GM12878 (cell line): Measurements from ENCODE around the gene TUBAL3. TPM values are rescaled to one million over a fixed set of nuclear protein-coding genes. Genes with fewer than 3 reads are reported as not detected.

Experiments
- ATAC-seq: fragments of 200-7000 bp; cut with Tn5 transposase; 3 replicates; pipeline ENCODE4 v1.9.1; 2020; ENCODE audit warnings: mild to moderate bottlenecking, moderate library complexity
- BruUV-seq: library from RNA; stranded (reverse); fragments of 400-500 nt; replicated peaks from 2 replicates; lab custom pipeline; 2021; lab: Mats Ljungman, UMichigan
- CTCF ChIA-PET: fragments of 300-600 bp; sonication (Branson Sonifier 250); formaldehyde crosslinking; extraction: SDS; loops from one replicate; lab custom pipeline; 2021; ENCODE audit warnings: inconsistent platforms; lab: Yijun Ruan, JAX
- POLR2A ChIA-PET: fragments of 350-600 bp; formaldehyde crosslinking; extraction: SDS; loops from one replicate; lab custom pipeline; 2021; ENCODE audit warnings: inconsistent platforms; lab: Charles Lee
- RAD21 ChIA-PET: fragments of 300-600 bp; sonication (Branson Sonifier 250); formaldehyde crosslinking; loops from one replicate; lab custom pipeline; 2023; ENCODE audit warnings: antibody characterized with exemption; ENCODE audit not compliant: unreplicated experiment; lab: Charles Lee
- SMC1A ChIA-PET: fragments of 300-600 bp; sonication (Branson Sonifier 250); formaldehyde crosslinking; loops from one replicate; lab custom pipeline; 2023; ENCODE audit not compliant: unreplicated experiment, uncharacterized antibody; lab: Charles Lee
- DNase-seq: peaks from one replicate; pipeline ENCODE4 v3.0.0-alpha.2; 2011; ENCODE audit warnings: low read depth, low spot score
- FAIRE-seq: peaks from 3 replicates; lab custom pipeline; 2011; peaks lifted over from hg19 to GRCh38; lab: Jason Lieb, UNC
- H2AFZ ChIP-seq: 2 replicates; pipeline ENCODE4 v1.6.0; 2011; ENCODE audit warnings: low read depth, low read length, control low read depth; ENCODE audit not compliant: control insufficient read depth
- H3K27ac ChIP-seq: 2 replicates; pipeline ENCODE4 v1.5.1; 2011; ENCODE audit warnings: control low read depth; ENCODE audit not compliant: control insufficient read depth, insufficient read depth
- H3K27me3 ChIP-seq, 2 experiments: replicated peaks in 1 of 2; 2 replicates each; pipeline versions ENCODE4 v1.6.0 to v1.6.1; 2011; ENCODE audit warnings: low read length in 1 of 2; ENCODE audit not compliant: control insufficient read depth in 2 of 2, insufficient read depth in 2 of 2
- H3K36me3 ChIP-seq, 2 experiments: 2 replicates each; pipeline ENCODE4 v1.5.1; 2011; ENCODE audit warnings: low read length in 1 of 2; ENCODE audit not compliant: control insufficient read depth in 2 of 2, insufficient read depth in 2 of 2
- H3K4me1 ChIP-seq: 2 replicates; pipeline ENCODE4 v1.6.1; 2011; ENCODE audit warnings: mild to moderate bottlenecking, low read length, moderate library complexity, mixed read lengths; ENCODE audit not compliant: control insufficient read depth, insufficient read depth
- H3K4me2 ChIP-seq: 2 replicates; pipeline ENCODE4 v1.6.0; 2011; ENCODE audit warnings: control low read depth; ENCODE audit not compliant: control insufficient read depth, insufficient read depth
- H3K4me3 ChIP-seq: fragments of 200-600 bp; sonication (generic); 2 replicates; pipeline ENCODE4 v1.5.1; 2016
- H3K79me2 ChIP-seq: 2 replicates; pipeline ENCODE4 v1.6.0; 2011; ENCODE audit warnings: low read length; ENCODE audit not compliant: control insufficient read depth, insufficient read depth
- H3K9ac ChIP-seq: 2 replicates; pipeline ENCODE4 v1.8.0; 2011; ENCODE audit warnings: low read length, control low read depth, mixed read lengths; ENCODE audit not compliant: control insufficient read depth, insufficient read depth
- H3K9me3 ChIP-seq: replicated peaks from 3 replicates; pipeline ENCODE4 v1.5.1; 2011; ENCODE audit warnings: mild to moderate bottlenecking, low read length; ENCODE audit not compliant: control insufficient read depth, insufficient read depth
- H4K20me1 ChIP-seq: 2 replicates; pipeline ENCODE4 v1.6.0; 2011; ENCODE audit not compliant: control insufficient read depth, insufficient read depth
- EZH2 ChIP-seq: IDR thresholded peaks from 2 replicates; pipeline ENCODE4 v1.6.1; 2012; ENCODE audit warnings: low read depth, mild to moderate bottlenecking, control low read depth, inconsistent platforms, low read length, borderline replicate concordance; ENCODE audit not compliant: control insufficient read depth
- NR2C1 ChIP-seq: fragments of 450-650 bp; IDR thresholded peaks from 2 replicates; pipeline ENCODE4 v1.6.1; 2017; ENCODE audit warnings: antibody characterized with exemption, mild to moderate bottlenecking, moderate library complexity
- RAD21 ChIP-seq: IDR thresholded peaks from 2 replicates; pipeline ENCODE4 v1.6.1; 2011; ENCODE audit warnings: mild to moderate bottlenecking, low read depth, low read length, moderate library complexity; ENCODE audit not compliant: insufficient read depth
- RFX5 ChIP-seq: IDR thresholded peaks from 2 replicates; pipeline ENCODE4 v1.6.1; 2011; ENCODE audit warnings: low read depth, low read length, improper control_type of control experiment
- TBL1XR1 ChIP-seq: IDR thresholded peaks from 2 replicates; pipeline ENCODE4 v1.6.1; 2012; ENCODE audit warnings: low read depth, low read length, improper control_type of control experiment
- YY1 ChIP-seq: IDR thresholded peaks from 2 replicates; pipeline ENCODE4 v1.6.1; 2011; ENCODE audit warnings: low read depth, mild to moderate bottlenecking, low read length
- ZBTB40 ChIP-seq: fragments of 450-650 bp; IDR thresholded peaks from 2 replicates; pipeline ENCODE4 v1.6.1; 2016; ENCODE audit warnings: mild to moderate bottlenecking, moderate library complexity, borderline replicate concordance
- WGBS: methylation state at CpG from one replicate; pipeline ENCODE4 v1.1.6; 2016; ENCODE audit warnings: low lambda C conversion rate; ENCODE audit not compliant: insufficient replicate concordance, insufficient coverage; ENCODE audit errors: missing lambda C conversion rate; 5-methylcytosine and 5-hydroxymethylcytosine counted together
- in situ Hi-C: fragments of 300-500 bp; cut with MboI; formaldehyde crosslinking; loops from 9 replicates; pipeline ENCODE4 v1.14.3; 2018; ENCODE audit warnings: mixed read lengths
- intact Hi-C: fragments of 100-400 bp; cut with micrococcal nuclease; formaldehyde crosslinking; loops from one replicate; pipeline ENCODE4 v1.14.2; 2022; ENCODE audit not compliant: unreplicated experiment
- polyA plus RNA-seq, 11 experiments: library from polyadenylated mRNA; depleted of rRNA in 4 of 11; unstranded in 6 of 11; stranded (reverse) in 5 of 11; fragments of >200 nt; fragmentation: Nextera tagmentation in 4 of 11; fragmentation: Illumina TruSeq in 1 of 11; extraction: Ambion mirVana in 4 of 11; extraction: Trizol in 1 of 11; gene quantifications; 1 replicate in 1 of 11; 2 replicates in 10 of 11; pipeline versions ENCODE4 v1.2.1 to v1.2.3, GENCODE V29; 2011 to 2016; ENCODE audit warnings: inconsistent platforms in 2 of 11, missing spikeins in 2 of 11, low read depth in 1 of 11
- total RNA-seq, 4 experiments: library from RNA; depleted of rRNA in 3 of 4; stranded (reverse); fragments of >200 nt in 3 of 4; fragmentation: Illumina TruSeq in 1 of 4; extraction: Trizol in 1 of 4; gene quantifications; 2 replicates each; pipeline versions ENCODE4 v1.2.1 to v1.2.3, GENCODE V29; 2013 to 2021
- TF ChIP-seq, protein P1 (sequence below): fragments of 450-650 bp; IDR thresholded peaks from 2 replicates; pipeline ENCODE4 v1.6.1; 2018; ENCODE audit warnings: mild to moderate bottlenecking, low read depth, moderate library complexity; ENCODE audit not compliant: partially characterized antibody
- TF ChIP-seq, protein P2 (sequence below): IDR thresholded peaks from 2 replicates; pipeline ENCODE4 v1.6.1; 2012; ENCODE audit warnings: low read depth, low read length, improper control_type of control experiment

Gene TUBAL3
- total and polyA plus RNA-seq, 10 of the 15 experiments (the other 5 are each of a cell fraction or from before 2014, with no cell fraction given) = 0.03 to 0.06 TPM; not detected in 8

DNA sequence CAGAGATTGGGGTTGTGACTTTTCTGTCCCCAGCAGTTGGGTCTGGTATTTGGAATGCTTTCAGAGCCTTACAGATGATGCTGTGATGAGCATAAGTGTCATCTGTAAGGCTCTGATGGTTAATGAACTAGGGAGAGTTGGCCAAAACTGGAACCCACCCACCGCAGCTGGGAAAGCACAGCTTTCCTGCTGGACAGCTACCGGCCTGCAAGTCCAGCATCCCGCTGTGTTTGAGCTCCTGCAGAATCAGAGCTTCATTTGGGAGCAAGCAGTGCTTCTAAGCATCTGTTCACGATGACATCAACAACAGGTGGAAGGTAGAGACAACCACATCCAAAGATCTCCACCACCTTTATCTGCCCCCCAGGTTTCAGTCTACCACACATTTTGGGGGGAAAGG lies 28.2 kb downstream of the TUBAL3 start:
- ATAC-seq (no peak), FAIRE-seq (no peak), DNase-seq (no peak)
- ChIA-PET RAD21 (no interaction called here), CTCF (no interaction called here), SMC1A (no interaction called here), POLR2A (no interaction called here)
- H3K4me2 ChIP-seq = no peak overlapping the region
- intact Hi-C loops (no loop called here), in situ Hi-C loops (no loop called here)
- H3K27ac ChIP-seq = no peak overlapping the region
- H3K27me3 ChIP-seq = no peaks in the 10 kb centered on the region
- no peaks in the 10 kb centered on the region for H3K36me3 ChIP-seq
- BruUV-seq = no TSS peak
- no peaks in the 10 kb centered on the region for H3K4me1 ChIP-seq
- no peaks in the 10 kb centered on the region for H3K79me2 ChIP-seq
- WGBS = 43% methylated on average over 4 of the region's 4 CpGs
- H4K20me1 ChIP-seq = no peaks in the 10 kb centered on the region
- TF ChIP-seq, protein P1, sequence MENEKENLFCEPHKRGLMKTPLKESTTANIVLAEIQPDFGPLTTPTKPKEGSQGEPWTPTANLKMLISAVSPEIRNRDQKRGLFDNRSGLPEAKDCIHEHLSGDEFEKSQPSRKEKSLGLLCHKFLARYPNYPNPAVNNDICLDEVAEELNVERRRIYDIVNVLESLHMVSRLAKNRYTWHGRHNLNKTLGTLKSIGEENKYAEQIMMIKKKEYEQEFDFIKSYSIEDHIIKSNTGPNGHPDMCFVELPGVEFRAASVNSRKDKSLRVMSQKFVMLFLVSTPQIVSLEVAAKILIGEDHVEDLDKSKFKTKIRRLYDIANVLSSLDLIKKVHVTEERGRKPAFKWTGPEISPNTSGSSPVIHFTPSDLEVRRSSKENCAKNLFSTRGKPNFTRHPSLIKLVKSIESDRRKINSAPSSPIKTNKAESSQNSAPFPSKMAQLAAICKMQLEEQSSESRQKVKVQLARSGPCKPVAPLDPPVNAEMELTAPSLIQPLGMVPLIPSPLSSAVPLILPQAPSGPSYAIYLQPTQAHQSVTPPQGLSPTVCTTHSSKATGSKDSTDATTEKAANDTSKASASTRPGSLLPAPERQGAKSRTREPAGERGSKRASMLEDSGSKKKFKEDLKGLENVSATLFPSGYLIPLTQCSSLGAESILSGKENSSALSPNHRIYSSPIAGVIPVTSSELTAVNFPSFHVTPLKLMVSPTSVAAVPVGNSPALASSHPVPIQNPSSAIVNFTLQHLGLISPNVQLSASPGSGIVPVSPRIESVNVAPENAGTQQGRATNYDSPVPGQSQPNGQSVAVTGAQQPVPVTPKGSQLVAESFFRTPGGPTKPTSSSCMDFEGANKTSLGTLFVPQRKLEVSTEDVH = no peak
- no peaks in the 10 kb centered on the region for H3K9me3 ChIP-seq
- H2AFZ ChIP-seq = no peak overlapping the region
- H3K4me3 ChIP-seq = no peak overlapping the region
- no peak overlapping the region for H3K9ac ChIP-seq

GRCh38 chr10:5373891-5374611 lies 30.6 kb downstream of the TUBAL3 start:
- H4K20me1 ChIP-seq = no peaks in the 10 kb centered on the region
- ChIA-PET SMC1A (no interaction called here), RAD21 (no interaction called here), POLR2A (no interaction called here), CTCF (no interaction called here)
- no peak for DNase-seq
- in situ Hi-C loops (no loop called here), intact Hi-C loops (no loop called here)
- no peak overlapping the region for H3K27ac ChIP-seq
- no peak overlapping the region for H2AFZ ChIP-seq
- ATAC-seq = no peak
- H3K9me3 ChIP-seq = no peaks in the 10 kb centered on the region; the same call in 2 of the 3 replicates
- no peaks in the 10 kb centered on the region for H3K4me1 ChIP-seq
- no TSS peak for BruUV-seq
- no peaks in the 10 kb centered on the region for H3K27me3 ChIP-seq
- no peaks in the 10 kb centered on the region for H3K36me3 ChIP-seq
- H3K9ac ChIP-seq = no peak overlapping the region
- no peaks in the 10 kb centered on the region for H3K79me2 ChIP-seq
- no peak overlapping the region for H3K4me2 ChIP-seq
- no peak overlapping the region for H3K4me3 ChIP-seq
- FAIRE-seq = no peak
- WGBS = 61% methylated on average over 16 of the region's 22 CpGs
- TF ChIP-seq EZH2 (no peak), TBL1XR1 (no peak), RAD21 (no peak), YY1 (no peak), RFX5 (no peak), ZBTB40 (no peak), NR2C1 (no peak)
- TF ChIP-seq, protein P2, sequence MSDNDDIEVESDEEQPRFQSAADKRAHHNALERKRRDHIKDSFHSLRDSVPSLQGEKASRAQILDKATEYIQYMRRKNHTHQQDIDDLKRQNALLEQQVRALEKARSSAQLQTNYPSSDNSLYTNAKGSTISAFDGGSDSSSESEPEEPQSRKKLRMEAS = no peak
